ENCODE data around the gene MRLN. TPM values are rescaled to one million over a fixed set of nuclear protein-coding genes. Genes with fewer than 3 reads are reported as not detected.
"Not testable (repeated sequence)": the region's sequence is repeated elsewhere in the genome, so short reads cannot be mapped to it uniquely, and the experiment has no call there.

MRLN gene
- total RNA-seq, 1 experiment from 2014 or later = not detected

DNA sequence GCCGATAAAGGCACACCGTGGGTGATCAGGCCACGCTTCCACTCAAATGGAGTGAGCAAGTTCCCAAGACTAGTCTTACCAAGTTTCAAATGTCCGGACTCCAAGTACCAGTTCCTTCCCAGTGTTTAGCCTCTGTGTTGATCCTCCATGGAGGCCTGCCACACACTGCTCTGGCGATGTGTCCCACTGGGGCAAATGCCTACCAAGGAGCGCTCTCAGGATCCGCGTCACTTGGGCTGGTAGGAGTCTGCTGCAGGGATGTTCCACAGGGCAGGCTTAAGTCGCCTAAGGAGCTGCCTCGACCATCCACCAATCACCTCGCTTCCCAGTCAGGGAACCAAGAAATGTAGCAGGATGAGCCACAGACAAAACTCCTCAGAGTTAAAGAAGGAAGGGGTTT lies 17.4 kb upstream of the MRLN start:
- DNase-seq = no peak
- H3K4me3 ChIP-seq (ENCODE audit: insufficient read depth, low read depth, low read length) = no peak overlapping the region
- H3K36me3 ChIP-seq (replicated peaks; ENCODE audit: control insufficient read depth, insufficient read depth, low read length) = no peaks in the 10 kb centered on the region
- no peaks in the 10 kb centered on the region for H3K27me3 ChIP-seq (ENCODE audit: control insufficient read depth, insufficient read depth, low read length)

DNA sequence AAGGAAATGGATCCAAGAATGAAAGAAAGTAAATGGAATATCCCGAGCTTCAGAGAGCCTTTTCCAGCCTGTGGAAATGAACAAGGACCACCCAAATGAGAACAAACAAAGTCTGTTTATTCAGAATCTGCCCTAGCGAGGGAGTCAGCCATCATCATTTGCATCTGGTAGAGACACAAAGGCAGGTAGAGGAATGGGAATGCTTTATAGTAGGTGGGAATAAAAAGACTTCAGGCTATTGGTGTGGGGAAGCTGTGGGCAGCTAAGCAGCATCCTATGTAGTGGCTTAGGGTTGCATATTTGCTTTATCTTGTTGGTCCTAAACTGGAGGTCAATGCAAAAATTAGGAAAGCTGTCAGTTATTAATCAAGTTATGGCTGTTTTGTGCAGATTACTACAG lies 9.2 kb upstream of the MRLN start:
- no peaks in the 10 kb centered on the region for H3K36me3 ChIP-seq (replicated peaks; ENCODE audit: control insufficient read depth, insufficient read depth, low read length)
- DNase-seq = no peak

DNA sequence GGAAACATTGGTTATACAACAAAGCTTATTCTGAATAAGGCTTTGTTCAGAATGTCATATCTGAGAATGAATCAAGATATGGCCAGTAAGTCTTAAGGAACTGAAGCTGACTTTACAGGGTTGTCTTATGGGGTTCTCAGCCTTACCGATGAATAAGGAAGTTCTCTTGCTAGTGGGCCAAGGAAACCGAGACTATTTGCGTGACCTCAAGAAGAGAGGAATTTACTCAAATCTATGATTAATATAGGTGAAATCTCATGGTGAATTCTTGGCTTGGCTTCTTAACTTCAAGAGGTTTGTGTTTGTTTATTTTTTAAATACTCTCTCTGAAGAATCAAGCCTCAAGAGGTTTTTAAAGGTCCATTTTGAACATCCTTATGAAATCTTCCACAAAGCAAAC lies 4.7 kb upstream of the MRLN start:
- no peak overlapping the region for H3K4me3 ChIP-seq (ENCODE audit: insufficient read depth, low read depth, low read length)
- H3K27me3 ChIP-seq (ENCODE audit: control insufficient read depth, insufficient read depth, low read length) = no peaks in the 10 kb centered on the region
- no peak for DNase-seq
- no peaks in the 10 kb centered on the region for H3K36me3 ChIP-seq (replicated peaks; ENCODE audit: control insufficient read depth, insufficient read depth, low read length)

More for the DNA sequence above, 9.2 kb upstream of the MRLN start:
- no peaks in the 10 kb centered on the region for H3K27me3 ChIP-seq (ENCODE audit: control insufficient read depth, insufficient read depth, low read length)
- H3K4me3 ChIP-seq (ENCODE audit: insufficient read depth, low read depth, low read length) = no peak overlapping the region

DNA sequence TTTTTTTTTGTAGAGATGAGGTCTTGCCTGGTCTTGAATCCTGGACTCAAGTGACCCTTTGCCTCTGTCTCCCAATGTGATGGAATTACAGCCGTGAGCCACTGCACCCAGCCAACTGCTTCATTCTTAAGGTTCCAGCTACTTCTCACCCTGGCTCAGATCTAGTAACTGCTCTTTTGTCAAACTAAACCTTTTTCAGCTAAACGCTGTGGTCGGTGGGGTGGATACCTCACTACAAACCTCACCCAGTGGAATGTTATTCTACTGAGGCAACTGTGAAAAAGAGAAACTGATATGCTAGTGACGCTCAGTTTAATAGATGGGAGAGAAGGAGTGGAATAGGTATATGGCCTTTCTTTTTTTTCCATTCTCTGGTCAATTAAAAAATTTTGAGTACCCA lies 1.7 kb upstream of the MRLN start:
- Histone ChIP-seq H3K4me3 (ENCODE audit: insufficient read depth, low read depth, low read length) (no peak overlapping the region), H3K27me3 (ENCODE audit: control insufficient read depth, insufficient read depth, low read length) (no peaks in the 10 kb centered on the region), H3K36me3 (replicated peaks; ENCODE audit: control insufficient read depth, insufficient read depth, low read length) (no peaks in the 10 kb centered on the region)
- DNase-seq = no peak

DNA sequence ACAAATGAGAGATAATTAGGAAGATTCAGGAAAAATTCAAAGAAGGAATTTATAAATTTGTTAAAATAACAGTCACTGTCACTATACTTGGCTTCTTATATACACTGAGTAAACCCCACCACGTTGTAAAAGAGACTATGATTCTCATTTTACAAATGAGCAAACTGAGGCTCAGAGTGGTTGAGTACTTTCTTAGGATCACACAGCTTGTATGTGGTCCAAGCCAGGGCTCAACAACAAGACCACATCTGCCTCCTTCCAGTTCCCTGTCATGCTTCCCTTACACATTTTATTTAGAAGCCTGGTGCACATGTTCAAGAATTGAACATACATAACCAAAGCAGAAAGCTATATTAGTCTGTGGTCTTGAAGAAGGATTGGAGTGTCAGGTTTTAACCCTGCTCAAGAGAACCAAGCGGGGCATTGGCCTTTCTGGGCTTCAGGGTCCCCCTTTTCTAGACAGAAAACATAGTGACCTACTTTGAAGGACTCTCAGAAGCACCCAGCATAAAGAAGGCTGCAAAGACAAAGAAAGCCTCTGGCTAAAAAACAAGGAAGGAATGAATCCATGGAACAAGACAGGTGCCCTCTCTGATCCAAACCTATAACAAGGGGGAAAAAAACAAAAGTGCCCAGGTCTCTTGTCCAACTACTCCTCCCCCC lies 846 bp downstream of the MRLN start:
- Histone ChIP-seq H3K4me3 (ENCODE audit: insufficient read depth, low read depth, low read length) (no peak overlapping the region), H3K36me3 (replicated peaks; ENCODE audit: control insufficient read depth, insufficient read depth, low read length) (no peaks in the 10 kb centered on the region), H3K27me3 (ENCODE audit: control insufficient read depth, insufficient read depth, low read length) (no peaks in the 10 kb centered on the region)
- DNase-seq = no peak

DNA sequence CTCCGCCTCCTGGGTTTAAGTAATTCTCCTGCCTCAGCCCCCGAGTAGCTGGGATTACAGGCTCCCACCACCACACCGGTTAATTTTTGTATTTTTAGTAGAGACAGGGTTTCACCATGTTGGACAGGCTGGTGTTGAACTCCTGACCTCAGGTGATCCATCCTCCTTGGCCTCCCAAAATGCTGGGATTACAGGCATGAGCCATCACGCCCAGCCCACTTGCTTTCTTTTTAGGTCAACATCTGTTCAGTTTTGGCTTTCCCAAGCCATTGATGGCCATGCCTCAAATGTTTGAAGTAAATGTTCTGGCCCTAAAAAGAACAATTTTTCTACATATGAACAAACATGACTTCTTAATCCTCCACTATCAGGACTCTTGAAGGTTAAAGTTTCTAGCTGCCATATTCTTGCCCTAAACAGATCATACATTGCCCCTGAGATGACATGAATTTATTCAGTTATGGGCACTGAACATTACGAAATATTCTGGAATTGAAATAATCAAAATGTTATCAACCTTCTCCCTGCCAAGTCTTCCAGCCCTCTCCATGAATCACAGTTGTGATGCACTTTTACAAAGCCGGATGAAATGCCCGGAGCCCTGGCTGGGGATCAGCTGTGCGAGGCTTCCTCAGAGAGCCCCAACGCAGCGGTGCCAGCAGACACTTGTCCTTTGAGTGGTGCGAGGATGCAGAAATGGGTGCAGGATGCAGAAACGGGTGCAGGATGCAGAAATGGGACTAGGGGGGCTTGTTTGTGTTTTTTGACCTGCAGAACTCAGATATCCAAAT lies 2.9 kb downstream of the MRLN start:
- DNase-seq = no peak
- Histone ChIP-seq H3K4me3 (ENCODE audit: insufficient read depth, low read depth, low read length) (no peak overlapping the region), H3K27me3 (ENCODE audit: control insufficient read depth, insufficient read depth, low read length) (no peaks in the 10 kb centered on the region), H3K36me3 (replicated peaks; ENCODE audit: control insufficient read depth, insufficient read depth, low read length) (no peaks in the 10 kb centered on the region)

DNA sequence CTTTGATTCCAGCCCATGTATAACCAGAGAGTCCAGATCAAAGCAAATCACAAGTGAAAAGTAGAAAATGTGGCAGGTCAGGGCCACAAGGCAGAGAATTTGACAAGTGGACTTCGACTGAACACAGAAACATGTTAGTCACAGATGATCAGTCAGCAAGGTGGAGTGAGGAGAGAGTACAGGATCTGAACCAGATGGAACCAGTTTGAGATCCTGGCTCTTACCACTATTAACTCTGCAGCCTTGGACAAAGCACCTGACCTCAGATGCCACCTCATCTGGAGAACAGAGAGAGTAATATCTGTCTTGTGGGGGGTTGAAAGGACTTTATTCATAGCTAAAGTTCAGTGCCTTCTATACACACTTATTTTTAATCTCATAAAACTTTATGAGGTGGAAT lies 4.4 kb downstream of the MRLN start:
- no peak for DNase-seq
- H3K4me3 ChIP-seq (ENCODE audit: insufficient read depth, low read depth, low read length) = no peak overlapping the region
- H3K36me3 ChIP-seq (replicated peaks; ENCODE audit: control insufficient read depth, insufficient read depth, low read length) = no peaks in the 10 kb centered on the region
- H3K27me3 ChIP-seq (ENCODE audit: control insufficient read depth, insufficient read depth, low read length) = no peaks in the 10 kb centered on the region

DNA sequence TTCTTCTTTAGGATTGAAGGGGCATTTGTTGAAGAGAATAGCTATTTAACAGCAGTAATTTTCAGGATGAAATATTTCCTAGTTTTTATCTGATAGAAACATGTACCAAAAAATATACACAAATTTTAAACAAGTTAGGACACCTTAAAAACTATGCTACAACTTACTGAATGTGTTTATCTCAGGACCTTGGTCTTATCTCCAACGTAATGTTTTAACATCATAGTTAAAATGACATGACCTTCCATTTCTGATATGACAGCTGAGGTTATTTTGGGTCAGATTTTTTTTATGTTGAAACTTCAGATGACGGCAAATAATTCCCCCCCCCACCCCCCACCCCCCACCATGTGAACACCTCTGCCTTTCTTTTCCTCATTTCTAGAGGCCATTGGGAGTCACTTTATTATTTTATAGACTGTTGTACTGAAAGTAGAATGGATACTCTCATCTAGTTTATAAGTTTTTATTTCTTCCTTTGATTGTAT lies 8.0 kb downstream of the MRLN start:
- no peak for DNase-seq
- Histone ChIP-seq H3K4me3 (ENCODE audit: insufficient read depth, low read depth, low read length) (no peak overlapping the region), H3K27me3 (ENCODE audit: control insufficient read depth, insufficient read depth, low read length) (no peaks in the 10 kb centered on the region), H3K36me3 (replicated peaks; ENCODE audit: control insufficient read depth, insufficient read depth, low read length) (no peaks in the 10 kb centered on the region)

DNA sequence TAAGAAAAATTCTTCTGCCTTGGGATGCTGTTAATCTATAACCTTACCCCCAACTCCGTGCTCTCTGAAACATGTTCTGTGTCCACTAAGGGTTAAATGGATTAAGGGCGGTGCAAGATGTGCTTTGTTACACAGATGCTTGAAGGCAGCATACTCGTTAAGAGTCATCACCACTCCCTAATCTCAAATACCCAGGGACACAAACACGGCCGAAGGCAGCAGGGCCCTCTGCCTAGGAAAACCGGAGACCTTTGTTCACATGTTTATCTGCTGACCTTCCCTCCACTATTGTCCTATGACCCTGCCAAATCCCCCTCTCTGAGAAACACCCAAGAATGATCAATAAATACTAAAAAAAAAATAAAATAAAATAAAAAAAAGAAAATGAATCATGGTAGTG lies 8.5 kb downstream of the MRLN start:
- not testable (repeated sequence) for DNase-seq; H3K4me3 ChIP-seq (ENCODE audit: insufficient read depth, low read depth, low read length); H3K27me3 ChIP-seq (ENCODE audit: control insufficient read depth, insufficient read depth, low read length); H3K36me3 ChIP-seq (replicated peaks; ENCODE audit: control insufficient read depth, insufficient read depth, low read length)

DNA sequence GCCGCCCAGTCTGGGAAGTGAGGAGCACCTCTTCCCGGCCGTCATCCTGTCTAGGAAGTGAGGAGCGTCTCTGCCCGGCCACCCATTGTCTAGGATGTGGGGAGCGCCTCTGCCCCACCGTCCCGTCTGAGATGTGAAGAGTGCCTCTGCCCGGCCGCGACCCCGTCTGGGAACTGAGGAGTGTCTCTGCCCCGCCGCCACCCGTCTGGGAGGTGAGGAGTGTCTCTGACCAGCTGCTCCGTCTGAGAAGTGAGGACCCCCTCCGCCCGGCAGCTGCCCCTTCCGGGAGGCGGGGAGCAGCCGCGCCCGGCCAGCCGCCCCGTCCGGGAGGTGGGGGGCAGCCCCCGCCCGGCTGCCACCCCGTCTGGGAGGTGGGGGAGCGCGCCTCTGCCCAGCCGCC lies 9.1 kb downstream of the MRLN start:
- not testable (repeated sequence) for DNase-seq; H3K27me3 ChIP-seq (ENCODE audit: control insufficient read depth, insufficient read depth, low read length); H3K36me3 ChIP-seq (replicated peaks; ENCODE audit: control insufficient read depth, insufficient read depth, low read length); H3K4me3 ChIP-seq (ENCODE audit: insufficient read depth, low read depth, low read length)

DNA sequence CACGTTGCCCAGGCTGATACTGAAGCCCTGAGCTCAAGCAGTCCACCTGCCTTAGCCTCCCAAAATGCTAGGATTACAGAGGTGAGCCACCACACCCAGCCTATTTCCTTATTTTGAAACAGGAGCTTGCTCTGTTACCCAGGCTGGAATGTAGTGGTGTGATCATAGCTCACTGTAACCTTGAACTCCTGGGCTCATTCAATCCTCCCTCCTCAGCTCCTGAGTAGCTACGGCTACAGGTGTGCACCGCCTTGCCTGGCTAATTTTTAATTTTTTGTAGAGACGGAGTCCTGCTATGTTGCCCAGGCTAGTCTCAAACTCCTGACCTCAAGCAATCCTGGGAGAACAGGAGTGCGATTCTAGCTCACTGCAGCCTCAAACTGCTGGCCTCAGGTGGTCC lies 11.7 kb downstream of the MRLN start:
- H3K4me3 ChIP-seq (ENCODE audit: insufficient read depth, low read depth, low read length) = no peak overlapping the region

DNA sequence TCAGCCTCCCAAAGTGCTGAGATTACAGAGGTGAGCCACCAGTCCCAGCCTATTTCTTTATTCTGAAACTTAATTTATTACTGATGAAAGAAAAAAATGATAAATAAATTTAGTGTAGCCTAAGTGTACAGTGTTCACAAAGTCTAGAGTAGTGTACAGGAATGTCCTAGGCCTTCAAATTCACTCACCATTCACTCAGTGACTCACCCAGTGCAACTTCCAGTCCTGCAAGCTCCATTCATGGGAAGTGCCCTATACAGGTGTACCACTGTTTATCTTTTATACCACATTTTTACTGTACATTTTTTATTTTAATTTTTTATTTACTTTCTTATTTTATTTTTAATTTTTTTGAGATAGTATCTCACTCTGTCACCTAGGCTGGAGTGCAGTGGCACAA lies 12.2 kb downstream of the MRLN start:
- H3K4me3 ChIP-seq (ENCODE audit: insufficient read depth, low read depth, low read length) = no peak overlapping the region
- no peak for DNase-seq
- no peaks in the 10 kb centered on the region for H3K27me3 ChIP-seq (ENCODE audit: control insufficient read depth, insufficient read depth, low read length)
- no peaks in the 10 kb centered on the region for H3K36me3 ChIP-seq (replicated peaks; ENCODE audit: control insufficient read depth, insufficient read depth, low read length)

More for the DNA sequence above, 11.7 kb downstream of the MRLN start:
- no peak for DNase-seq
- Histone ChIP-seq H3K36me3 (replicated peaks; ENCODE audit: control insufficient read depth, insufficient read depth, low read length) (no peaks in the 10 kb centered on the region), H3K27me3 (ENCODE audit: control insufficient read depth, insufficient read depth, low read length) (no peaks in the 10 kb centered on the region)

DNA sequence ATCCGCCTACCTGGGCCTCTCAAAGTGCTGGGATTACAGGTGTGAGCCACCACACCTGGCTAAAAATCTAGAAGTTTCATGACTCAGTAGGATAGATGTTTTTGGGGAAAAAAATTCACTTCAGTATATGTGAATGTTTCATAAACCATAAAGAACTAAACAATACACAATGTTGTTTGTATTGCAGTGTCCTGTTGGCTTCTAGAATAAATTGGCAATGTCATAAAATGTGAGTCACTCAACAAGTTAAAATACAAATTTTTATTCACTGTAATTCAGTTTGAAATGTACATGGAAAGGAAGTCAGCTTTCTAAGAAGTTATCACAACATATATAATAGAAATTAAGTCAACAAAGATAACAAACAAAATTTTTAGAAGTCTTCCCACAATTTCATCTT lies 16.5 kb downstream of the MRLN start:
- DNase-seq = no peak
- Histone ChIP-seq H3K4me3 (ENCODE audit: insufficient read depth, low read depth, low read length) (no peak overlapping the region), H3K36me3 (replicated peaks; ENCODE audit: control insufficient read depth, insufficient read depth, low read length) (no peaks in the 10 kb centered on the region), H3K27me3 (ENCODE audit: control insufficient read depth, insufficient read depth, low read length) (no peaks in the 10 kb centered on the region)

DNA sequence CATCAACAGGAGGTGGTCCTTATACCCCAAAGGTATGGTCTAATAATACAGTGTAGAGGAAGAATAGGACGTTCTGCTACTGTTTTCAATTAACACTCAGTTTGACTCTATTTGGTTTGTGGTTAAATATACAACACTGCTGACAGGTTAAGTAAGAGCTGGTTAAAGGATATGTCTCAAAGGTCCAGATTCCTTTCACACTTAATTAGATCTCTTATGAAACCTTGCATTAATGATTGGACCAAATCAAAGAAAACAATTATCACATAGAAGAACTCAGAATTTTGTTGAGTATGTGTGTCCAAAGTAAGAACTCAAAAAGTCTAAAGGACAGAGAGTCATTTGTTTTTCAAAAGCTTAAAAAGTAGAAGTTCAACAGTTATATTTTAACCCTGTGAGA lies 18.0 kb downstream of the MRLN start:
- Histone ChIP-seq H3K4me3 (ENCODE audit: insufficient read depth, low read depth, low read length) (no peak overlapping the region), H3K36me3 (replicated peaks; ENCODE audit: control insufficient read depth, insufficient read depth, low read length) (no peaks in the 10 kb centered on the region), H3K27me3 (ENCODE audit: control insufficient read depth, insufficient read depth, low read length) (no peaks in the 10 kb centered on the region)
- DNase-seq = no peak

DNA sequence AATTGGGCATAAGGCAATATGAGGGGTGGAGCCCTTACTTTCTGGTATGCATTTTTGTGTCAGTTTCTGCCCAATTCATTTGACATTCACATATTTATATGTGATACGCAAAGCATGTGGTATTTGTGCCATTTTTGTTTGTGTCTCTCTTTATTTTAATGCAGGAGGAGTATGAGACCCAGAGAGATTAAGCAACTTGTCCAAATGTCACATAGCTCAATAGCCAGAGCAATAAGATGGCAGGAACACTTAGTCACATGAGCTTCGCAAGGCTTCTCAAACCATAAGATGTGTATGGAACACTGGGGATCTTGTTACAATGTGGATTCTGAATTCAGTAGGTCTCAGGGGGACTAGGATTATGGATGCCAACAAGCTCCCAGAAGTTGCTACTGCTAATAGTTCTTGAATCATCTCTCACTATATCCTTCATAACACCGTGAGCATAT lies 19.2 kb downstream of the MRLN start:
- no peak overlapping the region for H3K4me3 ChIP-seq (ENCODE audit: insufficient read depth, low read depth, low read length)
- no peak for DNase-seq

More for the DNA sequence above, 19.2 kb downstream of the MRLN start:
- Histone ChIP-seq H3K27me3 (ENCODE audit: control insufficient read depth, insufficient read depth, low read length) (no peaks in the 10 kb centered on the region), H3K36me3 (replicated peaks; ENCODE audit: control insufficient read depth, insufficient read depth, low read length) (no peaks in the 10 kb centered on the region)
